Stimulated activated CD4-positive, alpha-beta T cell treated with anti-CD3 and anti-CD28 coated beads, TNF-alpha, amount 100 ng/mL, for 48 hours (primary cell): ENCODE data around the gene SBSN.

Experiments
- DNase-seq, 3 donors: peaks; one replicate each; pipeline ENCODE4 v3.0.0-alpha.2; 2020; ENCODE audit warnings: low read depth in 3 of 3

SBSN gene

GRCh38 chr19:35555301-35556005, 27.3 kb upstream of the SBSN start:
- no peak for DNase-seq

- DNase-seq = no peak
These were observed 26.0 kb upstream of the SBSN start for GRCh38 chr19:35554076-35554475.

GRCh38 chr19:35553385-35554000, 25.4 kb upstream of the SBSN start:
- DNase-seq = no peak

GRCh38 chr19:35552534-35553384, 24.6 kb upstream of the SBSN start:
- DNase-seq = no peak

GRCh38 chr19:35551091-35551810, 23.1 kb upstream of the SBSN start:
- DNase-seq = no peak

- no peak for DNase-seq
These were observed 21.9 kb upstream of the SBSN start for GRCh38 chr19:35549879-35550523.

- peak in 2 of 3 donors; percentile 18 to 63 for DNase-seq
These were observed 21.2 kb upstream of the SBSN start for GRCh38 chr19:35549174-35549788.

- DNase-seq = no peak
These were observed 18.4 kb upstream of the SBSN start for GRCh38 chr19:35546532-35546931.

- DNase-seq = peak; percentile 44 to 70 (median 63)
These were observed 17.8 kb upstream of the SBSN start for GRCh38 chr19:35545855-35546381.

GRCh38 chr19:35545001-35545854, 17.1 kb upstream of the SBSN start, which contains the start of gene TMEM147:
TMEM147 (plus strand) TSS chr19:35545626; CDS start chr19:35545740, 114 bp downstream.
- peak; percentile 58 to 84 (median 72) for DNase-seq

GRCh38 chr19:35544110-35544802, 16.1 kb upstream of the SBSN start:
- DNase-seq = no peak

GRCh38 chr19:35543280-35544109, 15.4 kb upstream of the SBSN start:
- DNase-seq = no peak

- DNase-seq = no peak
These were observed 14.1 kb upstream of the SBSN start for GRCh38 chr19:35542209-35542608.

- no peak for DNase-seq
These were observed 12.3 kb upstream of the SBSN start for GRCh38 chr19:35540356-35540927.

GRCh38 chr19:35539850-35540249, 11.7 kb upstream of the SBSN start:
- no peak for DNase-seq

- no peak for DNase-seq
These were observed 11.2 kb upstream of the SBSN start for GRCh38 chr19:35539314-35539713.

- no peak for DNase-seq
These were observed 6.8 kb upstream of the SBSN start for GRCh38 chr19:35534803-35535480.
